ENCODE data around the gene PLCG1. TPM values are rescaled to one million over a fixed set of nuclear protein-coding genes. Genes with fewer than 3 reads are reported as not detected.

PLCG1 gene
- total RNA-seq (100 to 1,000 TPM; 184 to 186 TPM), polyA plus RNA-seq (ENCODE audit: insufficient read depth, low read depth, low replicate concordance) (118 TPM)
- long read RNA-seq, donor 1, full-length matches to known transcripts = 3 of 24 reads
- long read RNA-seq, donor 1, partial matches to known transcripts = 21 of 24 reads
- long read RNA-seq, donor 1, other reads (novel, unspliced or antisense) = 0 of 24 reads
- long read RNA-seq, donor 2, full-length matches to known transcripts = 4 of 4 reads
- long read RNA-seq, donor 2, partial matches to known transcripts = 0 of 4 reads
- long read RNA-seq, donor 2, other reads (novel, unspliced or antisense) = 0 of 4 reads

DNA sequence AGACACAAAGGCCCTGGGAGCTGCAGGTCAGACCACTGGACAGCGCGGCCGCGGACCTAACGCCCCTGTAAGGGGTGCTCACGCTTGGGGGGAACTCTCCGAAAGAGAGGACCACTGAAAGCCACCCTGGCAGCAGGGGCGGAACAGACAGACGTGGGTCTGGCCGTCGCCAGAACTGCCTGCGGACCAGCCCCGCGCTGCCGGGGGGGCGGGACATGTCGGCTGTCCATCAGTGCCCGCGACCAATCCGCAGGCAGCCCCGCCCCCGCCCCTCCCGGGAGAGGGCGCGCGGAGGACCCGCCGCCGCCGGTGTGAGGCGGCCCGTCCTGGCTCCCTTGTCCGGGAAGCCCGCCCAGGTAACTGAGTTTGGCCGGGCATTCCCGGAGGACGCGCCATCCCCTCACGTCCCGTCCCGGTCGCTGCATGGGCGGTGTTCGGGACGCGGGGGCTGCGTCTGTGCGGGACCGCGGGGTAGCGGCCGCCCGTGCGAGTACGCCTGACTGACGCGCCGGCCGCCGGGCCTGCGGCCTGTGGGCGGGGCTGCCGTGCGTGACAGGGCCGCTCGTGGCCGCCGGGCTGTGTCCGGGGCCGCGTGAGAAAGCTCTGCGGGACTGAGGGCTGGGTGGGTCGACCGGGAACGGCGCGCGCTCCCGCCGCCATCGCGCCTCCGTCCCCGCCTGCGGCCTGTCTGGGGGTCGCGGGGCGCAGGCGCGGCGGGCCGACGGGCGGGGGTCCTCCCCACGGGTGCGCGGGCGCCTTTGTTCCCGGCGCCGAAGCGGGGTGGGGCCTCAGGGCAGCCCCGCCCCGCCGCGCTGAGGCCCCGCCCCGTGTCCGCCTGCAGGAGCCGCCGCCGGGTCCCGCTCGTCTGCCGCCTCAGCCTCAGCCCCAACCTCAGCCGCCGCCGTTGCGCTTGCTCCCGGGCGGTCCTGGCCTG lies at the start of gene PLCG1:
Gene PLCG1 (plus strand): TSS at position 864 of the 934 bp plus-strand sequence. CDS start 99 bp downstream, outside the sequence.
- WGBS, 2 donors = 0% methylated on average over 6 to 99 of the region's 121 CpGs
- H3K4me3 ChIP-seq = peak within 1 kb of the TSS; percentile 69 to 98
- DNase-seq = peak; percentile 94
- no peaks in the 10 kb centered on the region for H3K27me3 ChIP-seq
- H3K4me1 ChIP-seq = peaks cover 22% of the 10 kb centered on the region
- H3K36me3 ChIP-seq (ENCODE audit: low read depth, missing control alignments) = no peaks in the 10 kb centered on the region
- TF ChIP-seq POLR2A (IDR thresholded peaks at IDR 0.05) (peak; percentile 66), CTCF (IDR thresholded peaks at IDR 0.05) (no peak)
- H3K9me3 ChIP-seq = no peaks in the 10 kb centered on the region
- peak within 1 kb of the TSS; percentile 86 to 97 for H3K27ac ChIP-seq
- intact Hi-C loops (cut with DNase I; ENCODE audit: low total_unique reads) = no loop called here

DNA sequence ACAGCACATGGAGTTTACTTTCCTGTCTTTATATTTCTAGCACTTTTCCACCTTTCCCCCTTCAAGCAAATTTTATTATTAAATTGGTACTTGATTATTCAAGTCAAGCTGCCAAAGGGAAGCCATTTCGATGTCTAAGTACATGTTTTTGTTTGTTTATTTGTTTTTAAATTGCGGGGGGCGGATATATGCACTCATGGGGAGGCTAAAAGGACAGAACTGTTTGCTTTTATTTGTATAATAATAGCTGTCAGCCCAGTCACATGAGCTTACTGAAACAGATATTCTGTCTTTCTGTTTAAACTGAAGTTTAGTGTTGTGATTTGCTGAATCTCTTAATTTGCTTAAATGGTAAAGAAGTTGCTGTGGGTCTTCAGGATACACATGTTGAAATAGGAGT lies 49.6 kb upstream of the PLCG1 start:
- WGBS, 2 donors = 86 to 88% methylated on average over 3 of the region's 3 CpGs
- TF ChIP-seq POLR2A (IDR thresholded peaks at IDR 0.05) (no peak), CTCF (IDR thresholded peaks at IDR 0.05) (no peak)
- no peak for DNase-seq
- Histone ChIP-seq H3K36me3 (ENCODE audit: low read depth, missing control alignments) (no peaks in the 10 kb centered on the region), H3K4me3 (no peak overlapping the region), H3K27ac (no peak overlapping the region), H3K4me1 (peaks cover 3% of the 10 kb centered on the region), H3K27me3 (no peaks in the 10 kb centered on the region), H3K9me3 (no peaks in the 10 kb centered on the region)
- intact Hi-C loops (cut with DNase I; ENCODE audit: low total_unique reads) = loop anchor here (10.0 kb wide), 2 partner anchors 103 to 1573 kb away; no protein-coding TSS in a partner anchor

DNA sequence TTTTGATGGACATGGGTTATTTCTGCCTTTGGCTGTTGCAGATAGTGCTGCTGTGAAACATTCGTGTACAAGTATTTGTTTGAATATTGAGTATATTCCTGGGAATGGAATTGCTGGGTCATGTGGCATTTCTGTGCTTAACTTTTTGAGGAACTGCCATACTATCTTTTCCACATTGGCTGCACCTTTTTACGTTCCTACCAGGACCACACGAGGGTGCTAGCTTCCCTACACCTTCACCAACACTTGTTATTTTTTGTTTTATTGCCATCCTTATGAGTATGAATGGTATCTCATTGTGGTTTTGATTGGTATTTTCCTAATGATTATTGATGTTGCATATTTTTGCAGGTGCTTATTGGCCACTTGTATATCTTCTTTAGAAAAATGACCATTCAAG lies 47.8 kb upstream of the PLCG1 start:
- no peak overlapping the region for H3K4me3 ChIP-seq
- no peaks in the 10 kb centered on the region for H3K9me3 ChIP-seq
- H3K36me3 ChIP-seq (ENCODE audit: low read depth, missing control alignments) = no peaks in the 10 kb centered on the region
- TF ChIP-seq POLR2A (IDR thresholded peaks at IDR 0.05) (no peak), CTCF (IDR thresholded peaks at IDR 0.05) (no peak)
- intact Hi-C loops (cut with DNase I; ENCODE audit: low total_unique reads) = loop anchor here (10.0 kb wide), 2 partner anchors 105 to 1575 kb away; no protein-coding TSS in a partner anchor
- H3K4me1 ChIP-seq = peaks cover 3% of the 10 kb centered on the region
- DNase-seq = no peak
- 88 to 92% methylated on average over 3 of the region's 3 CpGs for WGBS, 2 donors
- no peaks in the 10 kb centered on the region for H3K27me3 ChIP-seq
- no peak overlapping the region for H3K27ac ChIP-seq

DNA sequence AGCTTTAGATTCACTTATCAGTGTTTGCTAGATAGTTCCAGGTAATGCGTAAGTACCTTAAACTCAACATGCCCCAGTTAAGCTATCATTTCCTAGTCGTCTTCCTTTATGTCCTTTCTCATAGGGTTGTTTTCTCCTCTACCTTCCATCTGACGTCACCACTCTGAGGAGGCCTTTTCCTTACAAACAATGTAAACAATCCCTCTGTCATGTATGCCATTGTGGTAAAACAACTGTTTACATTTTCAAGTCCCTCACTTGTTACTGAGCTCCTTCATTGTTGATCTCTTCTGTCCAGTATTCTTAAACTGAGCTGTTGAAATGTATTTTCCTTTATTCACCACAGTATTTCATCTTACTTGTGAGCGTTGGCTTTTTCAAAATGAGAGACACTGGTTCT lies 45.4 kb upstream of the PLCG1 start:
- no peak for DNase-seq

More for the DNA sequence above, 45.4 kb upstream of the PLCG1 start:
- TF ChIP-seq CTCF (IDR thresholded peaks at IDR 0.05) (no peak), POLR2A (IDR thresholded peaks at IDR 0.05) (no peak)
- intact Hi-C loops (cut with DNase I; ENCODE audit: low total_unique reads) = no loop called here
- H3K36me3 ChIP-seq (ENCODE audit: low read depth, missing control alignments) = no peaks in the 10 kb centered on the region
- WGBS, 2 donors = 88 to 92% methylated on average over 4 of the region's 4 CpGs
- no peak overlapping the region for H3K4me3 ChIP-seq
- no peaks in the 10 kb centered on the region for H3K27me3 ChIP-seq
- H3K9me3 ChIP-seq = no peaks in the 10 kb centered on the region
- H3K4me1 ChIP-seq = peaks cover 3% of the 10 kb centered on the region
- H3K27ac ChIP-seq = no peak overlapping the region
